SJCRH30 (cell line): ENCODE measurements around the gene DPP10. TPM values are rescaled to one million over a fixed set of nuclear protein-coding genes. Genes with fewer than 3 reads are reported as not detected.

Experiments
- DNase-seq, 2 experiments: peaks; one replicate each; pipeline ENCODE4 v3.0.0-alpha.2; 2015 to 2020
- H3K27ac ChIP-seq: fragments of 250-450 bp; sonication (Bioruptor Pico); 2 replicates; pipeline ENCODE4 v1.5.1; 2020; ENCODE audit warnings: mild to moderate bottlenecking, moderate library complexity
- H3K27me3 ChIP-seq: fragments of 250-450 bp; sonication (Bioruptor Pico); 2 replicates; pipeline ENCODE4 v1.5.1; 2020; ENCODE audit warnings: mild to moderate bottlenecking, moderate library complexity
- H3K36me3 ChIP-seq: fragments of 250-450 bp; sonication (Bioruptor Pico); 2 replicates; pipeline ENCODE4 v1.5.1; 2020; ENCODE audit warnings: mild to moderate bottlenecking, moderate library complexity
- H3K4me1 ChIP-seq: fragments of 250-450 bp; sonication (Bioruptor Pico); 2 replicates; pipeline ENCODE4 v1.5.1; 2020; ENCODE audit warnings: mild to moderate bottlenecking, moderate library complexity
- H3K4me3 ChIP-seq: fragments of 250-450 bp; sonication (Bioruptor Pico); 2 replicates; pipeline ENCODE4 v1.5.1; 2020; ENCODE audit warnings: mild to moderate bottlenecking, moderate library complexity
- H3K9me3 ChIP-seq: fragments of 250-450 bp; sonication (Bioruptor Pico); replicated peaks from 2 replicates; pipeline ENCODE4 v1.5.1; 2020; ENCODE audit warnings: mild to moderate bottlenecking, moderate library complexity
- total RNA-seq: library from RNA; depleted of rRNA; stranded (reverse); fragments of >200 nt; shearing (Covaris generic); gene quantifications from 2 replicates; pipeline ENCODE4 v1.2.3, GENCODE V29; 2014

Gene DPP10
- total RNA-seq, 1 experiment from 2014 or later, result not detected

GRCh38 chr2:114805195-114805594, 362.8 kb downstream of the DPP10 start:
- no peaks in the 10 kb centered on the region for H3K27me3 ChIP-seq
- no peak overlapping the region for H3K4me3 ChIP-seq
- no peaks in the 10 kb centered on the region for H3K36me3 ChIP-seq
- DNase-seq, result no peak
- H3K27ac ChIP-seq, result no peak overlapping the region
- H3K9me3 ChIP-seq, result no peaks in the 10 kb centered on the region
- H3K4me1 ChIP-seq, result no peaks in the 10 kb centered on the region

- no peaks in the 10 kb centered on the region for H3K36me3 ChIP-seq
- no peak for DNase-seq
Measured at GRCh38 chr2:114810092-114810491, 367.7 kb downstream of the DPP10 start.

GRCh38 chr2:114812261-114812660, 369.8 kb downstream of the DPP10 start:
- H3K27me3 ChIP-seq, result no peaks in the 10 kb centered on the region
- H3K27ac ChIP-seq, result no peak overlapping the region
- no peaks in the 10 kb centered on the region for H3K9me3 ChIP-seq
- no peaks in the 10 kb centered on the region for H3K4me1 ChIP-seq
- no peak for DNase-seq
- H3K36me3 ChIP-seq, result no peaks in the 10 kb centered on the region
- H3K4me3 ChIP-seq, result no peak overlapping the region

More at GRCh38 chr2:114810092-114810491, 367.7 kb downstream of the DPP10 start:
- no peaks in the 10 kb centered on the region for H3K27me3 ChIP-seq
- H3K4me1 ChIP-seq, result no peaks in the 10 kb centered on the region
- no peak overlapping the region for H3K4me3 ChIP-seq
- H3K9me3 ChIP-seq, result no peaks in the 10 kb centered on the region
- H3K27ac ChIP-seq, result no peak overlapping the region

- no peak overlapping the region for H3K27ac ChIP-seq
- no peak for DNase-seq
Measured at GRCh38 chr2:114814355-114814754, 371.9 kb downstream of the DPP10 start.

GRCh38 chr2:114821055-114821454, 378.6 kb downstream of the DPP10 start:
- no peaks in the 10 kb centered on the region for H3K27me3 ChIP-seq

More at GRCh38 chr2:114814355-114814754, 371.9 kb downstream of the DPP10 start:
- Histone ChIP-seq H3K9me3 (no peaks in the 10 kb centered on the region), H3K36me3 (no peaks in the 10 kb centered on the region), H3K27me3 (no peaks in the 10 kb centered on the region), H3K4me3 (no peak overlapping the region), H3K4me1 (no peaks in the 10 kb centered on the region)

GRCh38 chr2:114843963-114844362, 401.5 kb downstream of the DPP10 start:
- H3K4me3 ChIP-seq, result no peak overlapping the region
- no peaks in the 10 kb centered on the region for H3K4me1 ChIP-seq
- H3K27ac ChIP-seq, result no peak overlapping the region
- no peaks in the 10 kb centered on the region for H3K27me3 ChIP-seq
- H3K9me3 ChIP-seq, result no peaks in the 10 kb centered on the region
- no peaks in the 10 kb centered on the region for H3K36me3 ChIP-seq
- no peak for DNase-seq

More at GRCh38 chr2:114821055-114821454, 378.6 kb downstream of the DPP10 start:
- DNase-seq, result no peak
- Histone ChIP-seq H3K4me3 (no peak overlapping the region), H3K9me3 (no peaks in the 10 kb centered on the region), H3K27ac (no peak overlapping the region), H3K36me3 (no peaks in the 10 kb centered on the region), H3K4me1 (no peaks in the 10 kb centered on the region)

GRCh38 chr2:114857196-114857595, 414.8 kb downstream of the DPP10 start:
- no peak for DNase-seq
- no peaks in the 10 kb centered on the region for H3K9me3 ChIP-seq
- no peaks in the 10 kb centered on the region for H3K4me1 ChIP-seq
- no peaks in the 10 kb centered on the region for H3K27me3 ChIP-seq
- no peak overlapping the region for H3K27ac ChIP-seq
- no peaks in the 10 kb centered on the region for H3K36me3 ChIP-seq
- H3K4me3 ChIP-seq, result no peak overlapping the region

- Histone ChIP-seq H3K9me3 (no peaks in the 10 kb centered on the region), H3K27ac (no peak overlapping the region), H3K4me3 (no peak overlapping the region), H3K36me3 (no peaks in the 10 kb centered on the region), H3K4me1 (no peaks in the 10 kb centered on the region), H3K27me3 (no peaks in the 10 kb centered on the region)
- no peak for DNase-seq
Measured at GRCh38 chr2:114859726-114860510, 417.5 kb downstream of the DPP10 start.

- Histone ChIP-seq H3K4me1 (no peaks in the 10 kb centered on the region), H3K9me3 (no peaks in the 10 kb centered on the region), H3K27me3 (no peaks in the 10 kb centered on the region), H3K4me3 (no peak overlapping the region), H3K36me3 (no peaks in the 10 kb centered on the region), H3K27ac (no peak overlapping the region)
- no peak for DNase-seq
Measured at GRCh38 chr2:114862243-114862642, 419.8 kb downstream of the DPP10 start.

- no peaks in the 10 kb centered on the region for H3K36me3 ChIP-seq
- H3K9me3 ChIP-seq, result no peaks in the 10 kb centered on the region
- DNase-seq, result no peak
- H3K4me1 ChIP-seq, result no peaks in the 10 kb centered on the region
- H3K4me3 ChIP-seq, result no peak overlapping the region
- H3K27me3 ChIP-seq, result no peaks in the 10 kb centered on the region
- H3K27ac ChIP-seq, result no peak overlapping the region
Measured at GRCh38 chr2:114864901-114865300, 422.5 kb downstream of the DPP10 start.

- Histone ChIP-seq H3K9me3 (no peaks in the 10 kb centered on the region), H3K4me1 (no peaks in the 10 kb centered on the region), H3K36me3 (no peaks in the 10 kb centered on the region), H3K27ac (no peak overlapping the region), H3K4me3 (no peak overlapping the region), H3K27me3 (no peaks in the 10 kb centered on the region; the same call in 1 of the 2 replicates)
- DNase-seq, result no peak
Measured at GRCh38 chr2:114880046-114880445, 437.6 kb downstream of the DPP10 start.

- H3K27ac ChIP-seq, result no peak overlapping the region
- no peaks in the 10 kb centered on the region for H3K36me3 ChIP-seq
- no peaks in the 10 kb centered on the region for H3K9me3 ChIP-seq
- H3K27me3 ChIP-seq, result no peaks in the 10 kb centered on the region
- DNase-seq, result no peak
- H3K4me1 ChIP-seq, result no peaks in the 10 kb centered on the region
- H3K4me3 ChIP-seq, result no peak overlapping the region
Measured at GRCh38 chr2:114919985-114920384, 477.5 kb downstream of the DPP10 start.

GRCh38 chr2:114922076-114922475, 479.6 kb downstream of the DPP10 start:
- no peaks in the 10 kb centered on the region for H3K36me3 ChIP-seq
- H3K27me3 ChIP-seq, result no peaks in the 10 kb centered on the region
- no peak overlapping the region for H3K27ac ChIP-seq
- no peak for DNase-seq
- H3K4me3 ChIP-seq, result no peak overlapping the region
- H3K4me1 ChIP-seq, result no peaks in the 10 kb centered on the region
- H3K9me3 ChIP-seq, result no peaks in the 10 kb centered on the region

- no peak overlapping the region for H3K27ac ChIP-seq
- H3K27me3 ChIP-seq, result no peaks in the 10 kb centered on the region
- no peaks in the 10 kb centered on the region for H3K4me1 ChIP-seq
- no peak overlapping the region for H3K4me3 ChIP-seq
- no peak for DNase-seq
- no peaks in the 10 kb centered on the region for H3K36me3 ChIP-seq
- H3K9me3 ChIP-seq, result no peaks in the 10 kb centered on the region
Measured at GRCh38 chr2:114925296-114926255, 483.1 kb downstream of the DPP10 start.

- Histone ChIP-seq H3K4me1 (no peaks in the 10 kb centered on the region), H3K36me3 (no peaks in the 10 kb centered on the region), H3K4me3 (no peak overlapping the region), H3K27ac (no peak overlapping the region), H3K9me3 (no peaks in the 10 kb centered on the region), H3K27me3 (no peaks in the 10 kb centered on the region)
- DNase-seq, result no peak
Measured at GRCh38 chr2:114926303-114926702, 483.9 kb downstream of the DPP10 start.
